Glutamatergic neuron (in vitro differentiated cells): ENCODE results near the gene FOXN3. TPM values are rescaled to one million over a fixed set of nuclear protein-coding genes. Genes with fewer than 3 reads are reported as not detected.

ENCODE experiments used
- DNase-seq: peaks from one replicate; pipeline ENCODE4 v3.0.0; 2022
- H3K27ac Mint-ChIP-seq: one replicate; pipeline ENCODE4 v1.8.0; 2020; ENCODE audit warnings: mild to moderate bottlenecking, mixed read lengths, inconsistent platforms; ENCODE audit not compliant: unreplicated experiment
- H3K27me3 Mint-ChIP-seq: one replicate; pipeline ENCODE4 v1.8.0; 2020; ENCODE audit warnings: mild to moderate bottlenecking, moderate library complexity, mixed read lengths, inconsistent platforms; ENCODE audit not compliant: unreplicated experiment
- H3K36me3 Mint-ChIP-seq: one replicate; pipeline ENCODE4 v1.8.0; 2020; ENCODE audit warnings: mild to moderate bottlenecking, mixed read lengths, inconsistent platforms; ENCODE audit not compliant: unreplicated experiment
- H3K4me1 Mint-ChIP-seq: one replicate; pipeline ENCODE4 v1.8.0; 2020; ENCODE audit warnings: mild to moderate bottlenecking, low read depth, mixed read lengths, inconsistent platforms; ENCODE audit not compliant: unreplicated experiment
- H3K4me3 Mint-ChIP-seq: one replicate; pipeline ENCODE4 v1.8.0; 2020; ENCODE audit warnings: mild to moderate bottlenecking, mixed read lengths, inconsistent platforms; ENCODE audit not compliant: unreplicated experiment
- H3K9me3 Mint-ChIP-seq: one replicate; pipeline ENCODE4 v1.8.0; 2020; ENCODE audit warnings: mild to moderate bottlenecking, moderate library complexity, mixed read lengths, inconsistent platforms; ENCODE audit not compliant: unreplicated experiment
- total RNA-seq: library from RNA; stranded (reverse); fragmentation: NEBNext Ultra II Directional; extraction: Animal tissue kit (Norgen Biotek cat#: 25700); gene quantifications from one replicate; pipeline ENCODE4 v1.2.1, GENCODE V29; 2021; ENCODE audit not compliant: unreplicated experiment
- TF ChIP-seq, protein P1 (sequence below): fragments of 200-600 bp; sonication (generic); IDR thresholded peaks from one replicate; pipeline ENCODE4 v1.5.0; 2021; ENCODE audit not compliant: partially characterized antibody, unreplicated experiment

Gene FOXN3
- total RNA-seq, 1 donor from 2014 or later = 139 TPM

- Mint-ChIP-seq H3K27ac (peak overlapping the region; percentile 98), H3K4me1 (peaks cover 32% of the 10 kb centered on the region), H3K27me3 (peaks cover 6% of the 10 kb centered on the region), H3K9me3 (peaks cover 11% of the 10 kb centered on the region), H3K36me3 (peaks cover 3% of the 10 kb centered on the region), H3K4me3 (peak overlapping the region; percentile 83)
- peak; percentile 26 for DNase-seq
- TF ChIP-seq, protein P1, sequence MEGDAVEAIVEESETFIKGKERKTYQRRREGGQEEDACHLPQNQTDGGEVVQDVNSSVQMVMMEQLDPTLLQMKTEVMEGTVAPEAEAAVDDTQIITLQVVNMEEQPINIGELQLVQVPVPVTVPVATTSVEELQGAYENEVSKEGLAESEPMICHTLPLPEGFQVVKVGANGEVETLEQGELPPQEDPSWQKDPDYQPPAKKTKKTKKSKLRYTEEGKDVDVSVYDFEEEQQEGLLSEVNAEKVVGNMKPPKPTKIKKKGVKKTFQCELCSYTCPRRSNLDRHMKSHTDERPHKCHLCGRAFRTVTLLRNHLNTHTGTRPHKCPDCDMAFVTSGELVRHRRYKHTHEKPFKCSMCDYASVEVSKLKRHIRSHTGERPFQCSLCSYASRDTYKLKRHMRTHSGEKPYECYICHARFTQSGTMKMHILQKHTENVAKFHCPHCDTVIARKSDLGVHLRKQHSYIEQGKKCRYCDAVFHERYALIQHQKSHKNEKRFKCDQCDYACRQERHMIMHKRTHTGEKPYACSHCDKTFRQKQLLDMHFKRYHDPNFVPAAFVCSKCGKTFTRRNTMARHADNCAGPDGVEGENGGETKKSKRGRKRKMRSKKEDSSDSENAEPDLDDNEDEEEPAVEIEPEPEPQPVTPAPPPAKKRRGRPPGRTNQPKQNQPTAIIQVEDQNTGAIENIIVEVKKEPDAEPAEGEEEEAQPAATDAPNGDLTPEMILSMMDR = no peak
These were observed 11.6 kb upstream of the FOXN3 start for GRCh38 chr14:89428546-89429198.

DNA sequence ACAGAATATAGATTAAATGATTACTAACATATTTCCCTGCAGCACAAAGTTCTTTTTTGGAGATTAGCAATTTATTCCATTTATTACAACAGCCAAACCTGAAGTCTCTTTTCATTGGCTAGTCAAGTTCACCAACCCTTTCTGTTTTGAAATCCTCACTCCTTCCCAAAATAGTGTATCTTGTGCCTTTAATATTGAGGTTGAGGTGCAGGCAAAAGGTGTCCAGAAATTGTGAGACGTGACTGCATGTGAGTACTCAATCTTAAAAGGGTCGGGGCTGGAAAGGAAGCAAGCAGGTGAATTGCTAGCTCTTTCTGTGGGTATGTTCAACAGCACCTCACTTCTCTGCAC, 11.1 kb upstream of the FOXN3 start:
- Mint-ChIP-seq H3K4me3 (no peak overlapping the region), H3K4me1 (peaks cover 32% of the 10 kb centered on the region), H3K36me3 (peaks cover 3% of the 10 kb centered on the region), H3K27me3 (peaks cover 6% of the 10 kb centered on the region), H3K9me3 (peaks cover 11% of the 10 kb centered on the region), H3K27ac (peak overlapping the region; percentile 62)
- TF ChIP-seq, protein P1 = no peak
- DNase-seq = no peak

GRCh38 chr14:89427426-89428172, 10.6 kb upstream of the FOXN3 start:
- Mint-ChIP-seq H3K27ac (peak overlapping the region; percentile 43), H3K4me1 (peaks cover 35% of the 10 kb centered on the region), H3K36me3 (peaks cover 3% of the 10 kb centered on the region), H3K9me3 (peaks cover 10% of the 10 kb centered on the region), H3K4me3 (no peak overlapping the region), H3K27me3 (peaks cover 6% of the 10 kb centered on the region)
- TF ChIP-seq, protein P1 = no peak
- DNase-seq = no peak

GRCh38 chr14:89425931-89426330, 8.9 kb upstream of the FOXN3 start:
- Mint-ChIP-seq H3K4me1 (peaks cover 37% of the 10 kb centered on the region), H3K4me3 (no peak overlapping the region), H3K36me3 (no peaks in the 10 kb centered on the region), H3K27ac (peak overlapping the region; percentile 39), H3K9me3 (peaks cover 6% of the 10 kb centered on the region), H3K27me3 (peaks cover 6% of the 10 kb centered on the region)
- TF ChIP-seq, protein P1 = no peak
- DNase-seq = no peak

GRCh38 chr14:89424241-89424640, 7.2 kb upstream of the FOXN3 start:
- TF ChIP-seq, protein P1 = no peak
- no peak for DNase-seq
- no peaks in the 10 kb centered on the region for H3K36me3 Mint-ChIP-seq
- peaks cover 10% of the 10 kb centered on the region for H3K9me3 Mint-ChIP-seq
- peaks cover 4% of the 10 kb centered on the region for H3K27me3 Mint-ChIP-seq
- no peak overlapping the region for H3K27ac Mint-ChIP-seq
- H3K4me1 Mint-ChIP-seq = peaks cover 25% of the 10 kb centered on the region
- H3K4me3 Mint-ChIP-seq = no peak overlapping the region
